Measurements from ENCODE around the gene CBFA2T2. TPM values are rescaled to one million over a fixed set of nuclear protein-coding genes. Genes with fewer than 3 reads are reported as not detected.
"Not testable (repeated sequence)": the region's sequence is repeated elsewhere in the genome, so short reads cannot be mapped to it uniquely, and the experiment has no call there.

Gene CBFA2T2
- total RNA-seq, 1 donor from 2014 or later = 19.6 TPM

GRCh38 chr20:33456916-33457642 lies 32.8 kb upstream of the CBFA2T2 start:
- H3K27me3 Mint-ChIP-seq (ENCODE audit: unreplicated experiment); H3K4me3 Mint-ChIP-seq (ENCODE audit: unreplicated experiment); H3K4me1 Mint-ChIP-seq (ENCODE audit: unreplicated experiment); H3K36me3 Mint-ChIP-seq (ENCODE audit: unreplicated experiment); H3K27ac Mint-ChIP-seq (ENCODE audit: unreplicated experiment); H3K9me3 Mint-ChIP-seq (ENCODE audit: unreplicated experiment): not testable (repeated sequence)
- peak; percentile 94 for DNase-seq (ENCODE audit: extremely low spot score, unreplicated experiment)
- TF ChIP-seq CTCF (IDR thresholded peaks at IDR 0.05) = peak; percentile 92

- no peak for TF ChIP-seq CTCF (IDR thresholded peaks at IDR 0.05)
- no peak for DNase-seq (ENCODE audit: extremely low spot score, unreplicated experiment)
- no peaks in the 10 kb centered on the region for H3K9me3 Mint-ChIP-seq (ENCODE audit: unreplicated experiment)
- no peak overlapping the region for H3K4me3 Mint-ChIP-seq (ENCODE audit: unreplicated experiment)
- no peaks in the 10 kb centered on the region for H3K27me3 Mint-ChIP-seq (ENCODE audit: unreplicated experiment)
- no peak overlapping the region for H3K27ac Mint-ChIP-seq (ENCODE audit: unreplicated experiment)
- no peaks in the 10 kb centered on the region for H3K4me1 Mint-ChIP-seq (ENCODE audit: unreplicated experiment)
- H3K36me3 Mint-ChIP-seq (ENCODE audit: unreplicated experiment) = no peaks in the 10 kb centered on the region
These were observed 30.3 kb upstream of the CBFA2T2 start for GRCh38 chr20:33459599-33459998.

GRCh38 chr20:33460711-33461110 lies 29.2 kb upstream of the CBFA2T2 start:
- Mint-ChIP-seq H3K27ac (ENCODE audit: unreplicated experiment) (no peak overlapping the region), H3K27me3 (ENCODE audit: unreplicated experiment) (no peaks in the 10 kb centered on the region)

GRCh38 chr20:33463332-33464101 lies 26.4 kb upstream of the CBFA2T2 start:
- Mint-ChIP-seq H3K4me3 (ENCODE audit: unreplicated experiment) (no peak overlapping the region), H3K36me3 (ENCODE audit: unreplicated experiment) (no peaks in the 10 kb centered on the region), H3K27me3 (ENCODE audit: unreplicated experiment) (no peaks in the 10 kb centered on the region), H3K9me3 (ENCODE audit: unreplicated experiment) (no peaks in the 10 kb centered on the region), H3K27ac (ENCODE audit: unreplicated experiment) (no peak overlapping the region), H3K4me1 (ENCODE audit: unreplicated experiment) (no peaks in the 10 kb centered on the region)
- DNase-seq (ENCODE audit: extremely low spot score, unreplicated experiment) = no peak
- no peak for TF ChIP-seq CTCF (IDR thresholded peaks at IDR 0.05)

More at GRCh38 chr20:33460711-33461110, 29.2 kb upstream of the CBFA2T2 start:
- Mint-ChIP-seq H3K9me3 (ENCODE audit: unreplicated experiment) (no peaks in the 10 kb centered on the region), H3K4me1 (ENCODE audit: unreplicated experiment) (no peaks in the 10 kb centered on the region), H3K4me3 (ENCODE audit: unreplicated experiment) (no peak overlapping the region), H3K36me3 (ENCODE audit: unreplicated experiment) (no peaks in the 10 kb centered on the region)
- DNase-seq (ENCODE audit: extremely low spot score, unreplicated experiment) = no peak
- TF ChIP-seq CTCF (IDR thresholded peaks at IDR 0.05) = no peak

GRCh38 chr20:33464759-33465158 lies 25.1 kb upstream of the CBFA2T2 start:
- H3K36me3 Mint-ChIP-seq (ENCODE audit: unreplicated experiment); H3K27me3 Mint-ChIP-seq (ENCODE audit: unreplicated experiment); H3K4me3 Mint-ChIP-seq (ENCODE audit: unreplicated experiment); DNase-seq (ENCODE audit: extremely low spot score, unreplicated experiment); H3K9me3 Mint-ChIP-seq (ENCODE audit: unreplicated experiment); H3K27ac Mint-ChIP-seq (ENCODE audit: unreplicated experiment); H3K4me1 Mint-ChIP-seq (ENCODE audit: unreplicated experiment): not testable (repeated sequence)
